PFSK-1 (cell line): ENCODE results near the gene GLS.

Experiments
- POLR2AphosphoS5 ChIP-seq: IDR thresholded peaks from 2 replicates; pipeline ENCODE4 v1.6.1; 2012; ENCODE audit warnings: low read depth, mild to moderate bottlenecking, control low read depth, low read length, moderate library complexity
- TAF1 ChIP-seq: IDR thresholded peaks from 2 replicates; pipeline ENCODE4 v1.6.1; 2012; ENCODE audit warnings: low read length, control low read depth, borderline replicate concordance; ENCODE audit not compliant: insufficient read depth
- TF ChIP-seq, protein P1 (sequence below), 2 experiments: IDR thresholded peaks; 2 replicates each; pipeline versions ENCODE4 v1.6.1 to v1.8.0; 2011 to 2012; ENCODE audit warnings: low read depth in 2 of 2, low read length in 2 of 2, control low read depth in 1 of 2, inconsistent platforms in 1 of 2, mild to moderate bottlenecking in 1 of 2, moderate library complexity in 1 of 2; ENCODE audit not compliant: insufficient read depth in 1 of 2

DNA sequence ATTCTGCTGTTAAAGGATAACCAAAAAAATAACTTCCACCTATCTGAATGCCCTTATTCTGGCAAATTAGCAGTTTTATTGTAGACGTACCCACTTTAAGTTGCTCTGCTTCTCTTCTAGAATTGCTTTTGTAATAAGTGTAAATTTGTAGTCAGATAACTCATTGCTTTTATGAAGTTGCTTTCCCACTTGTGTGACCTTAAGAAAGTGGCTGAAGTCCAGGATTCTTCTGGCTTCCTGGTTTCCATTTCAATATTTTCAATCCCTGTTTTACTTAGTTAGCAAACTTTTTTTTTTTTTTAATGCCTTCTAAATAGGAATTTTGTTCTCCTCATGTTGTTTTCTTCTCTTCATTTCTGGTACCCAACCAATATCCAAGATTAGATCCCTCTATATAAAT lies 59.8 kb downstream of the GLS start:
- TF ChIP-seq TAF1 = no peak
- no peak for TF ChIP-seq POLR2AphosphoS5
- TF ChIP-seq, protein P1, sequence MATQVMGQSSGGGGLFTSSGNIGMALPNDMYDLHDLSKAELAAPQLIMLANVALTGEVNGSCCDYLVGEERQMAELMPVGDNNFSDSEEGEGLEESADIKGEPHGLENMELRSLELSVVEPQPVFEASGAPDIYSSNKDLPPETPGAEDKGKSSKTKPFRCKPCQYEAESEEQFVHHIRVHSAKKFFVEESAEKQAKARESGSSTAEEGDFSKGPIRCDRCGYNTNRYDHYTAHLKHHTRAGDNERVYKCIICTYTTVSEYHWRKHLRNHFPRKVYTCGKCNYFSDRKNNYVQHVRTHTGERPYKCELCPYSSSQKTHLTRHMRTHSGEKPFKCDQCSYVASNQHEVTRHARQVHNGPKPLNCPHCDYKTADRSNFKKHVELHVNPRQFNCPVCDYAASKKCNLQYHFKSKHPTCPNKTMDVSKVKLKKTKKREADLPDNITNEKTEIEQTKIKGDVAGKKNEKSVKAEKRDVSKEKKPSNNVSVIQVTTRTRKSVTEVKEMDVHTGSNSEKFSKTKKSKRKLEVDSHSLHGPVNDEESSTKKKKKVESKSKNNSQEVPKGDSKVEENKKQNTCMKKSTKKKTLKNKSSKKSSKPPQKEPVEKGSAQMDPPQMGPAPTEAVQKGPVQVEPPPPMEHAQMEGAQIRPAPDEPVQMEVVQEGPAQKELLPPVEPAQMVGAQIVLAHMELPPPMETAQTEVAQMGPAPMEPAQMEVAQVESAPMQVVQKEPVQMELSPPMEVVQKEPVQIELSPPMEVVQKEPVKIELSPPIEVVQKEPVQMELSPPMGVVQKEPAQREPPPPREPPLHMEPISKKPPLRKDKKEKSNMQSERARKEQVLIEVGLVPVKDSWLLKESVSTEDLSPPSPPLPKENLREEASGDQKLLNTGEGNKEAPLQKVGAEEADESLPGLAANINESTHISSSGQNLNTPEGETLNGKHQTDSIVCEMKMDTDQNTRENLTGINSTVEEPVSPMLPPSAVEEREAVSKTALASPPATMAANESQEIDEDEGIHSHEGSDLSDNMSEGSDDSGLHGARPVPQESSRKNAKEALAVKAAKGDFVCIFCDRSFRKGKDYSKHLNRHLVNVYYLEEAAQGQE (IDR thresholded peaks at IDR 0.05; ENCODE audit: insufficient read depth in 1 of 2, low read depth in 2 of 2, low read length in 2 of 2) = no peak
